ENCODE measurements around the gene CELA2B.

GRCh38 chr1:15500184-15501178 is 24.6 kb downstream of the CELA2B start:
- TF ChIP-seq CTCF (IDR thresholded peaks at IDR 0.05) = no peak
- no peak for TF ChIP-seq POLR2A (IDR thresholded peaks at IDR 0.05)

Measured in right lobe of liver (tissue), 4 donors.